NCI-H345 (cell line): Measurements from ENCODE around the gene TBKBP1.
"Not testable (repeated sequence)": the region's sequence is repeated elsewhere in the genome, so short reads cannot be mapped to it uniquely, and the experiment has no call there.

Experiments used
- DNase-seq: peaks from one replicate; lab custom pipeline; 2025; lab: John Stamatoyannopoulos, UW

TBKBP1 gene

GRCh38 chr17:47733674-47734410 lies 39.9 kb downstream of the TBKBP1 start:
- no peak for DNase-seq

GRCh38 chr17:47735139-47735464 lies 41.1 kb downstream of the TBKBP1 start:
- DNase-seq: no peak

DNA sequence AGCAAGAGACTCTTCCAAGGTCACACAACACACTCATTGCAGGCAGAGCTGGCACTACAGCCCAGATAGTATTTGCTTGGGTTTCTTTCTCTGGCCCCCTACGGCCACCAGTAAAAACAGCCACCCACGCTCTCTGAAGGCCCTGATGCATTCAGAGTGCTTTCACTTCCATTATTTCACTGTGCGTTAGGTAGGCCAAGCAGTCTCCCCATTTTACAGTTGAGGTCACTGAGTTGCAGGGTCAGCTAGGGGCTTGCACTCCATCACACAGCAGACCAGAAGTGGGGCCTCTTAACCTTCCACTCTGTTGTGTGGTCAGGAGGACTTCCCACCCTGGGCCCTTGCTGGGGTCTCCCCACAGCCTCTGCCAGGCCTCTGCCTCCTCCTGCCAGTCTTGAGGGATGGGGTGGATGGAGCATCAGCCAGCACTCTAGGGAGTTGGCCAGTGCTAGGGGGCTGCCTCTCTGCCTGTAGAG lies 41.6 kb downstream of the TBKBP1 start:
- DNase-seq: no peak

DNA sequence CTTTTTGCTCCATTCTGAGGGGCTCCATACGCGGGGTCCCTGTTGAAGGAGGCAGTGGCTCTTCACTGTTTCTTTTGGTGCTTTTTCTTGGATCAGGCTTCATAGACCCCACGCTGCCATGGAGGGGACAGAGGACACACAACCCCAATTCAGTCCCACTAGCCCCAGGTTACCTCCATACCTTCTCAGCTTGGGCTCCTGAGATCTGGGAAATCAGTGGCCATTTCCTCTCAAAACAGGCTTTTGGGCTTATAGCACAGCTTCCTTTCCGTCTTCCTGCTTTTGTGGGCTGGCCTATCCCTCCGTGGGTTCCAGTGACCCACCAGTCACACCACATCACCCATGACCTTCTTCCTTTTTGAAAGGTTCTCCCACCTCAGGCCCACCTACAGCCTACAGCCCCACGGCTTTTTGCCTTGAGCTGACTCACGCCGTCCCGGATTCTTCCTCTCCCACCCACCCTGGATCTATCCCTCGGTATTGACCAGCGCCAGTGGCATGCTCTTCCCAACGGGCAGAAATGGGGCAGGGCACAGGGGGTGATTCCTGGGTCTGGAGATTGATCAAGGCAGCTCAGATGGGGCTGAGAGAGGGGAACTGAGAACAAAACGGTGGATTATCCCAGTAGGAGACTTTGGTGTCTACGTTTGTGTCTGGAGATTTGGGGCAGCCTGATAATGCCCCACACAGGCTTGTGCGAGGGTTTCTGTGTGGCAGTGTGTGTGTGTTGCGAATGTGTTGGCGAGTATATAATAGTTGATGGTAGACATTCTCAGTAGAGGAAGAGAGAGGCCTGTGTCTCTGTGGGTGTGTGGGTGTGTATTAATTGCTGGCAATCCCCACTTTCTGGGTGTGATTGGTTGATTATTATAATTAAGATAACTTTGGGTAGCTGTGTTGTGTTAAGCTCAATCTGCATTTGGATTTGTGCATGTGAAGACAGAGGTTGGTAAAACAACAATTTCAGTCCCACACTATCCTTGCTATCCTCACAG lies 42.8 kb downstream of the TBKBP1 start:
- DNase-seq: no peak

GRCh38 chr17:47738178-47738577 lies 44.2 kb downstream of the TBKBP1 start:
- DNase-seq: no peak

GRCh38 chr17:47739150-47739549 lies 45.2 kb downstream of the TBKBP1 start:
- no peak for DNase-seq

DNA sequence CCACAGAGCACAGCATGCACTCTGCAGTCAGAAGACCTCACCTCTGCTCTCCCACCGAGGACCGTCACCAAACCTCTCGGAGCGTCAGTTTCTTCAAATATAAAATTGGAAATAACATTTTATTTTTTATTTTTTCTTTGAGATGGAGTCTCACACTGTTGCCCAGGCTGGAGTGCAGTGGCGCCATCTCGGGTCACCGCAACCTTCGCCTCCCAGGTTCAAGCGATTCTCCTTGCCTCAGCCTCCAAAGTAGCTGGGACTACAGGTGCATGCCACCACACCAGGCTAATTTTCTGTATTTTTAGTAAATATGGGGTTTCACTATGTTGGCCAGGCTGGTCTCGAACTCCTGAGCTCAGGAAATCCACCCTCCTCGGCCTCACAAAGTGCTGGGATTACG lies 46.0 kb downstream of the TBKBP1 start:
- not testable (repeated sequence) for DNase-seq

DNA sequence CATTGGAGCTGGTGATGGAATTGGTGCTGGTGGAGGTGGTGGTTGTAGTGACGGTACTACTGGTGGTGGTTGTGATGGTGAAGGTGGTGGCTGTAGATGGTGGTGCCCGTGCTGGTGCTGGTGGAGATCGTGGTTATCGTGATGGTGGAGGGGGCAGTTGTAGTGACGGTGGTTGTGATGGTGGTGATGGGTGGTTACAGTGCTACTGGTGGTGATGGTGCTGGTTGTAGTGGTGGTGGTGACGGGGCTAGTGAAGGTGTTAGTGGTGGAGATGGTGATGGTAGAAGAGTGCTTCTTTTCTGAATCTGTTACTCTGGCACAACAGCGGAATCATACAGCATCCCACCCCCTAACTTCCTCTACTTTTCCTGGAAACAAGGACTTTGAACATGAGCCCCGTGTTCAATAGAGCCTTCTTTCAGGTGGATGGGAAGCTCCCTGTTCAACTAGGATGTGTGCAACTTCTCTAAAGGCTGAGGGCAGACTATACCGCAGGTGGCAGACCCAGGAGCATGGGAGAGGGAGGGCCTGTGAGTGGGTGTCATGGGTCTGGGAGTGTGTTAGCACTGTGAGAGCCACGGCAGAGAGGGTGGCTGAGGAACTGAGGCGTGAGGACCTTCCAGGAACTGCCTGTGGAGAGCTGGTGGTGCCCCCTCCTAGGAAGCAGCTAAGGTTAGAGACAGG lies 47.3 kb downstream of the TBKBP1 start:
- peak; percentile 64 for DNase-seq

- DNase-seq: peak; percentile 65
Measured at GRCh38 chr17:47741793-47742145, 47.8 kb downstream of the TBKBP1 start.

- peak; percentile 9 for DNase-seq
Measured at GRCh38 chr17:47742319-47743181, 48.6 kb downstream of the TBKBP1 start.

- DNase-seq: no peak
Measured at GRCh38 chr17:47744168-47745036, 50.4 kb downstream of the TBKBP1 start.

DNA sequence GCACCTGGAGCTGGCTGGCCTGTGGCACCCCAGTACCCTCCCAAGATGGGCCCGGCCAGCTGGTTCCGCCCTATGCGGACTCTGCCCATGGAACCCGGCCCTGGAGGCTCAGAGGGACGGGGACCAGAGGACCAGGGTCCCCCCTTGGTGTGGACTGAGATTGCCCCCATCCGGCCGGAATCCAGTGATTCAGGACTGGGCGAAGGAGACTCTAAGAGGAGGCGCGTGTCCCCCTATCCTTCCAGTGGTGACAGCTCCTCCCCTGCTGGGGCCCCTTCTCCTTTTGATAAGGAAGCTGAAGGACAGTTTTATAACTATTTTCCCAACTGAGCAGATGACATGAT lies 51.0 kb downstream of the TBKBP1 start:
- DNase-seq: no peak

- DNase-seq: no peak
Measured at GRCh38 chr17:47751471-47751870, 57.5 kb downstream of the TBKBP1 start.

GRCh38 chr17:47757386-47757785 lies 63.4 kb downstream of the TBKBP1 start:
- DNase-seq: no peak

GRCh38 chr17:47760409-47761140 lies 66.6 kb downstream of the TBKBP1 start:
- no peak for DNase-seq
